HEK293 (cell line): ENCODE data around the gene GBGT1.

ENCODE experiments used
- BCL6B ChIP-seq: fragments of 450-650 bp; formaldehyde crosslinking; IDR thresholded peaks from 2 replicates; pipeline ENCODE4 v1.5.1; 2017; ENCODE audit warnings: missing biosample characterization, missing genetic modification characterization
- CTCF ChIP-seq: fragments of 450-650 bp; formaldehyde crosslinking; IDR thresholded peaks from 2 replicates; pipeline ENCODE4 v1.5.1; 2016; ENCODE audit warnings: missing biosample characterization, missing genetic modification characterization
- HIC1 ChIP-seq: fragments of 450-650 bp; formaldehyde crosslinking; IDR thresholded peaks from 2 replicates; pipeline ENCODE4 v1.5.1; 2016; ENCODE audit warnings: missing biosample characterization, missing genetic modification characterization
- HOXA7 ChIP-seq: sonication (generic); formaldehyde crosslinking; IDR thresholded peaks from 2 replicates; pipeline ENCODE4 v1.8.1; 2022; ENCODE audit warnings: missing genetic modification reagents, borderline replicate concordance
- REST ChIP-seq: fragments of 450-650 bp; formaldehyde crosslinking; IDR thresholded peaks from 2 replicates; pipeline ENCODE4 v1.5.1; 2016; ENCODE audit warnings: missing biosample characterization, missing genetic modification characterization
- ZBTB26 ChIP-seq: fragments of 450-650 bp; formaldehyde crosslinking; optimal IDR thresholded peaks from 2 replicates; pipeline ENCODE3; 2016; ENCODE audit warnings: missing biosample characterization, mild to moderate bottlenecking, missing genetic modification characterization
- ZNF174 ChIP-seq: fragments of 450-650 bp; formaldehyde crosslinking; IDR thresholded peaks from 2 replicates; pipeline ENCODE4 v1.5.0; 2017; ENCODE audit warnings: missing biosample characterization, mild to moderate bottlenecking, missing genetic modification characterization
- ZNF223 ChIP-seq: fragments of 450-650 bp; formaldehyde crosslinking; IDR thresholded peaks from 2 replicates; pipeline ENCODE4 v1.5.1; 2016; ENCODE audit warnings: missing biosample characterization, missing genetic modification characterization
- ZNF24 ChIP-seq: fragments of 450-650 bp; formaldehyde crosslinking; IDR thresholded peaks from 2 replicates; pipeline ENCODE4 v1.5.1; 2016; ENCODE audit warnings: missing biosample characterization, missing genetic modification characterization
- ZNF248 ChIP-seq: fragments of 450-650 bp; formaldehyde crosslinking; IDR thresholded peaks from 2 replicates; pipeline ENCODE4 v1.5.1; 2017; ENCODE audit warnings: missing biosample characterization, missing genetic modification characterization
- ZNF280D ChIP-seq: fragments of 450-650 bp; formaldehyde crosslinking; IDR thresholded peaks from 2 replicates; pipeline ENCODE4 v1.5.1; 2016; ENCODE audit warnings: missing biosample characterization, missing genetic modification characterization
- ZNF391 ChIP-seq: fragments of 450-650 bp; formaldehyde crosslinking; IDR thresholded peaks from 2 replicates; pipeline ENCODE4 v1.5.1; 2016; ENCODE audit warnings: low read depth, missing biosample characterization, missing genetic modification characterization, borderline replicate concordance
- ZNF426 ChIP-seq: fragments of 450-650 bp; formaldehyde crosslinking; IDR thresholded peaks from 2 replicates; pipeline ENCODE4 v1.5.1; 2017; ENCODE audit warnings: missing biosample characterization, missing genetic modification characterization, mild to moderate bottlenecking, inconsistent platforms, moderate library complexity
- ZNF549 ChIP-seq: fragments of 450-650 bp; IDR thresholded peaks from 2 replicates; pipeline ENCODE4 v1.5.1; 2018; ENCODE audit warnings: missing biosample characterization, missing genetic modification characterization, mild to moderate bottlenecking, inconsistent platforms, moderate library complexity
- ZNF623 ChIP-seq: fragments of 450-650 bp; formaldehyde crosslinking; IDR thresholded peaks from 2 replicates; pipeline ENCODE4 v1.5.1; 2016; ENCODE audit warnings: missing biosample characterization, missing genetic modification characterization
- ZNF639 ChIP-seq: fragments of 450-650 bp; formaldehyde crosslinking; IDR thresholded peaks from 2 replicates; pipeline ENCODE4 v1.5.1; 2016; ENCODE audit warnings: missing biosample characterization, missing genetic modification characterization
- ZNF664 ChIP-seq: fragments of 450-650 bp; formaldehyde crosslinking; IDR thresholded peaks from 2 replicates; pipeline ENCODE4 v1.5.1; 2016; ENCODE audit warnings: missing biosample characterization, missing genetic modification characterization
- ZNF692 ChIP-seq: fragments of 450-650 bp; formaldehyde crosslinking; IDR thresholded peaks from 2 replicates; pipeline ENCODE4 v1.5.1; 2016; ENCODE audit warnings: missing biosample characterization, missing genetic modification characterization
- ZNF777 ChIP-seq: fragments of 450-650 bp; formaldehyde crosslinking; IDR thresholded peaks from 2 replicates; pipeline ENCODE4 v1.5.1; 2017; ENCODE audit warnings: missing biosample characterization, missing genetic modification characterization, borderline replicate concordance
- ZNF792 ChIP-seq: fragments of 450-650 bp; formaldehyde crosslinking; IDR thresholded peaks from 2 replicates; pipeline ENCODE4 v1.5.1; 2016; ENCODE audit warnings: missing biosample characterization, missing genetic modification characterization

The GBGT1 gene

GRCh38 chr9:133120501-133121197 lies 43.1 kb downstream of the GBGT1 start (continued):
- TF ChIP-seq BCL6B (tag by site-specific recombination) (no peak), ZNF792 (tag by site-specific recombination) (no peak), REST (tag by site-specific recombination) (no peak), ZNF777 (tag by site-specific recombination) (no peak), ZNF174 (no peak), ZBTB26 (tag by site-specific recombination) (peak; percentile 48), CTCF (tag by site-specific recombination) (no peak), HOXA7 (CRISPR knock-in tag) (no peak), ZNF664 (tag by site-specific recombination) (no peak), ZNF391 (tag by site-specific recombination) (no peak; the same call in 1 of the 2 replicates), HIC1 (tag by site-specific recombination) (no peak), ZNF280D (no peak), ZNF692 (tag by site-specific recombination) (no peak), ZNF623 (tag by site-specific recombination) (no peak), ZNF24 (no peak), ZNF248 (no peak), ZNF223 (tag by site-specific recombination) (0 out of 2 replicates have a peak, but pooled peaks have one; percentile 38), ZNF426 (tag by site-specific recombination) (no peak), ZNF549 (tag by site-specific recombination) (no peak), ZNF639 (tag by site-specific recombination) (no peak)
